ENCODE data around the gene MARK2.

MARK2 gene

DNA sequence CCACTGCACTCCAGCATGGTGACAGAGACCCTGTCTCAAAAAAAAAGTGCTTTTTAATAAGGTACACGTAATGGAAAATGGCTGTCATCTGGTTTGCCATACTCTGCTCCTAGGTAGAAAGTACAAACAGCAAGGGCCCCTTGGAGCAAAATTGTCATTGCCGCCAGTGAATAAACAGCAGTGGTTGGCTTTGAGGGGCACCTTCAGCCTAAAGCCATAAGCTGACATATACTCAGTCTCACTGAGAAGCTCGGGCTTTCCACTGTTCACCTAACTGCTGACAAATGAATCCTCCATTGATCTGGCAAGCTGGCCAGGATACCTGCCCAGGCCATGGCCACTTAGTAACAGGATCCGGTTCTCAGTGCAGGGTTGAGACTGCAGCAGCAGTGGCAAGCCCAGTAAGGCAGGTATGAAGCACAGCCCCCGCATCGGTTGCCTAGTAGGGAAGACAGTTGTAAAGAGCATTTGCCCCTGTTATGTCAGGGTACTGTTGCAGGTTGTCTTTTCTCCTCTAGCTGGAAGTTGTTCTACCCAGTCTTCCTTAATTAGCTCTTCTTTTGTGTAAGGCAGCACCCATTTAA is 38.8 kb downstream of the MARK2 start:
- TF ChIP-seq TEAD4 (IDR thresholded peaks at IDR 0.05), result no peak
- TF ChIP-seq TCF12 (IDR thresholded peaks at IDR 0.05; ENCODE audit: low read depth), result no peak
- no peak for TF ChIP-seq YY1 (IDR thresholded peaks at IDR 0.05; ENCODE audit: low read depth)
- TF ChIP-seq NFIC (IDR thresholded peaks at IDR 0.05), result no peak
- TF ChIP-seq, protein P1, sequence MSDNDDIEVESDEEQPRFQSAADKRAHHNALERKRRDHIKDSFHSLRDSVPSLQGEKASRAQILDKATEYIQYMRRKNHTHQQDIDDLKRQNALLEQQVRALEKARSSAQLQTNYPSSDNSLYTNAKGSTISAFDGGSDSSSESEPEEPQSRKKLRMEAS (IDR thresholded peaks at IDR 0.05), result no peak
- TF ChIP-seq EGR1 (IDR thresholded peaks at IDR 0.05), result no peak
- no peak for TF ChIP-seq CEBPB (IDR thresholded peaks at IDR 0.05)
- TF ChIP-seq RAD21 (IDR thresholded peaks at IDR 0.05; ENCODE audit: low read depth), result no peak
- TF ChIP-seq, protein P2, sequence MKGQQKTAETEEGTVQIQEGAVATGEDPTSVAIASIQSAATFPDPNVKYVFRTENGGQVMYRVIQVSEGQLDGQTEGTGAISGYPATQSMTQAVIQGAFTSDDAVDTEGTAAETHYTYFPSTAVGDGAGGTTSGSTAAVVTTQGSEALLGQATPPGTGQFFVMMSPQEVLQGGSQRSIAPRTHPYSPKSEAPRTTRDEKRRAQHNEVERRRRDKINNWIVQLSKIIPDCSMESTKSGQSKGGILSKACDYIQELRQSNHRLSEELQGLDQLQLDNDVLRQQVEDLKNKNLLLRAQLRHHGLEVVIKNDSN (IDR thresholded peaks at IDR 0.05), result no peak
- TF ChIP-seq, protein P3, sequence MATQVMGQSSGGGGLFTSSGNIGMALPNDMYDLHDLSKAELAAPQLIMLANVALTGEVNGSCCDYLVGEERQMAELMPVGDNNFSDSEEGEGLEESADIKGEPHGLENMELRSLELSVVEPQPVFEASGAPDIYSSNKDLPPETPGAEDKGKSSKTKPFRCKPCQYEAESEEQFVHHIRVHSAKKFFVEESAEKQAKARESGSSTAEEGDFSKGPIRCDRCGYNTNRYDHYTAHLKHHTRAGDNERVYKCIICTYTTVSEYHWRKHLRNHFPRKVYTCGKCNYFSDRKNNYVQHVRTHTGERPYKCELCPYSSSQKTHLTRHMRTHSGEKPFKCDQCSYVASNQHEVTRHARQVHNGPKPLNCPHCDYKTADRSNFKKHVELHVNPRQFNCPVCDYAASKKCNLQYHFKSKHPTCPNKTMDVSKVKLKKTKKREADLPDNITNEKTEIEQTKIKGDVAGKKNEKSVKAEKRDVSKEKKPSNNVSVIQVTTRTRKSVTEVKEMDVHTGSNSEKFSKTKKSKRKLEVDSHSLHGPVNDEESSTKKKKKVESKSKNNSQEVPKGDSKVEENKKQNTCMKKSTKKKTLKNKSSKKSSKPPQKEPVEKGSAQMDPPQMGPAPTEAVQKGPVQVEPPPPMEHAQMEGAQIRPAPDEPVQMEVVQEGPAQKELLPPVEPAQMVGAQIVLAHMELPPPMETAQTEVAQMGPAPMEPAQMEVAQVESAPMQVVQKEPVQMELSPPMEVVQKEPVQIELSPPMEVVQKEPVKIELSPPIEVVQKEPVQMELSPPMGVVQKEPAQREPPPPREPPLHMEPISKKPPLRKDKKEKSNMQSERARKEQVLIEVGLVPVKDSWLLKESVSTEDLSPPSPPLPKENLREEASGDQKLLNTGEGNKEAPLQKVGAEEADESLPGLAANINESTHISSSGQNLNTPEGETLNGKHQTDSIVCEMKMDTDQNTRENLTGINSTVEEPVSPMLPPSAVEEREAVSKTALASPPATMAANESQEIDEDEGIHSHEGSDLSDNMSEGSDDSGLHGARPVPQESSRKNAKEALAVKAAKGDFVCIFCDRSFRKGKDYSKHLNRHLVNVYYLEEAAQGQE (IDR thresholded peaks at IDR 0.05; ENCODE audit: low read depth), result no peak
- TF ChIP-seq EP300 (IDR thresholded peaks at IDR 0.05; ENCODE audit: borderline replicate concordance), result no peak
- TF ChIP-seq ZBTB7A (IDR thresholded peaks at IDR 0.05; ENCODE audit: low read depth), result no peak
- no peak for TF ChIP-seq CREB1 (IDR thresholded peaks at IDR 0.05; ENCODE audit: low read depth)
- no peak for TF ChIP-seq TAF1 (IDR thresholded peaks at IDR 0.05; ENCODE audit: low read depth)
- TF ChIP-seq FOXM1 (IDR thresholded peaks at IDR 0.05; ENCODE audit: borderline replicate concordance, low read depth), result no peak

DNA sequence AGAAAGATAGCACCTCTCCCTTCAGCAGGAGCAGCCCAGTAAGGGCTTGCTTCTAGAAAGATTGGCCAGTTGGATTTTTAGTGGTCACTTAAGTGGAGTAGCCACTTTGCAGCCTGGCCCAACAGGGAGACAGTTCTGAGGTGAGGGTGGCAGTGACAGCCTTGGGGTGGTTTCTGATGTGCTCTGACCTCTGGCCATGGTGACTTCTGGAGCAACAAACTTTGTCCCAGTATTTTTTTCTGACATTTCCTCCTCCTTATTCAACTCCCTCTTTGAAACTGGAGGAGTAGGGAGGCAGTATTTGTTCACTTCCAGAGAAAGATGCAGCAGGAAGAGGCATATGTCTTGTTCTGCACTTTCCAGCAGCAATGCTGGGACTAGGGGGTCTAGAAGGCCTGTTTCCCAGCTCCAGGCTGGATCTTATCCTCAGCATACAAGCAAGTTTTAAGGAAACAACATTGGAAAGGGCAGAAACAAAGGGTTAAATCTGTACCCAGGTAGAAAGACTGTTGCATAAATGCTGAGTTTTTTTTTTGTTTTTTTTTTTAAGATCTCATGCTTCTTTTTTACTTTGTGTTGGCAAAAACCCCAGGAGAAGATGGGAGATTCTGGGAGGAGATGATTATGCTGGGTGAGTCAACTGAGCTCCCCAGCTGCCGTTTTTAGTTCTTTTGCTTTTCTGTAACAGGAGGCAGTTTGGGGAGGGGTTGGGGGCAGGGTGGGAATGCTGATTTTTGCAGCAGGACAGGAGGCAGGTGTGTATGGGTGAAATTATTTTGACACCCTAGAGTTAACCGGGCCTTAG is 40.9 kb downstream of the MARK2 start:
- TF ChIP-seq, protein P1 (IDR thresholded peaks at IDR 0.05), result no peak
- TF ChIP-seq TCF12 (IDR thresholded peaks at IDR 0.05; ENCODE audit: low read depth) (no peak), ZBTB7A (IDR thresholded peaks at IDR 0.05; ENCODE audit: low read depth) (no peak), YY1 (IDR thresholded peaks at IDR 0.05; ENCODE audit: low read depth) (no peak)
- TF ChIP-seq, protein P3 (IDR thresholded peaks at IDR 0.05; ENCODE audit: low read depth), result no peak
- TF ChIP-seq, protein P2 (IDR thresholded peaks at IDR 0.05), result no peak

DNA sequence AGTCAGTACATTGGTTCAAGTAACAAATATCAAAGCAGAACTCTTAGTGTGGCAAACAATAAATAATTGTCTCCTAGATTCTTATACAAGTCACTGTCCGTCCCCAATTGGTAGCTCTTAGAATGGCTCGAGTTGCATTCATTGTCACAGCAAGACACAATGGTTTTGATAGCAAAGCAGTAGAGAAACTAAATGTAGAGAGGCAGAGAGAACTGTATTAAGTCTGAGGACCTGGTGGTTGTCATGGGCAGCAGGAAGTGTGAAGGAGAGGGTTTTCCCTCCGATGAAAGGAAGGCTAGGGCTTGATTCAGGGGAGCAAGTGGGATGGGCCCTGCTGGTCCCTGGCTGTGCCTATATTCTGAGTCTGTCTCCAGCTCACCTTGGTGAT is 41.5 kb downstream of the MARK2 start:
- TF ChIP-seq TEAD4 (IDR thresholded peaks at IDR 0.05), result no peak
- TF ChIP-seq CREB1 (IDR thresholded peaks at IDR 0.05; ENCODE audit: low read depth), result no peak
- TF ChIP-seq NFIC (IDR thresholded peaks at IDR 0.05), result no peak
- no peak for TF ChIP-seq TAF1 (IDR thresholded peaks at IDR 0.05; ENCODE audit: low read depth)
- TF ChIP-seq FOXM1 (IDR thresholded peaks at IDR 0.05; ENCODE audit: borderline replicate concordance, low read depth), result no peak
- TF ChIP-seq, protein P3 (IDR thresholded peaks at IDR 0.05; ENCODE audit: low read depth), result no peak
- TF ChIP-seq, protein P1 (IDR thresholded peaks at IDR 0.05), result no peak
- no peak for TF ChIP-seq YY1 (IDR thresholded peaks at IDR 0.05; ENCODE audit: low read depth)
- TF ChIP-seq, protein P2 (IDR thresholded peaks at IDR 0.05), result no peak
- TF ChIP-seq TCF12 (IDR thresholded peaks at IDR 0.05; ENCODE audit: low read depth), result no peak
- TF ChIP-seq EP300 (IDR thresholded peaks at IDR 0.05; ENCODE audit: borderline replicate concordance), result no peak
- no peak for TF ChIP-seq RAD21 (IDR thresholded peaks at IDR 0.05; ENCODE audit: low read depth)
- no peak for TF ChIP-seq ZBTB7A (IDR thresholded peaks at IDR 0.05; ENCODE audit: low read depth)
- TF ChIP-seq EGR1 (IDR thresholded peaks at IDR 0.05), result no peak
- TF ChIP-seq CEBPB (IDR thresholded peaks at IDR 0.05), result no peak

Data from Ishikawa (cell line).